Endothelial cell of umbilical vein (primary cell): ENCODE results near the gene POLE.

ENCODE experiments used
- CTCF ChIP-seq, 2 donors: IDR thresholded peaks; 1 replicate in 1 of 2; 2 replicates in 1 of 2; pipeline ENCODE4 v1.5.1; 2011; ENCODE audit warnings: low read length in 2 of 2, mild to moderate bottlenecking in 2 of 2, moderate library complexity in 2 of 2, control low read depth in 1 of 2, inconsistent platforms in 1 of 2, low read depth in 1 of 2; ENCODE audit not compliant: insufficient read depth in 1 of 2; ENCODE audit errors: extremely low read depth in 1 of 2
- EZH2 ChIP-seq: IDR thresholded peaks from 2 replicates; pipeline ENCODE4 v1.6.1; 2012; ENCODE audit warnings: borderline replicate concordance, low read depth, mild to moderate bottlenecking, moderate library complexity, low read length, inconsistent platforms; ENCODE audit not compliant: severe bottlenecking
- FOS ChIP-seq: IDR thresholded peaks from 2 replicates; pipeline ENCODE4 v1.6.1; 2011; ENCODE audit warnings: mild to moderate bottlenecking, low read length, moderate library complexity, borderline replicate concordance; ENCODE audit not compliant: insufficient read depth
- GATA2 ChIP-seq: IDR thresholded peaks from 2 replicates; pipeline ENCODE4 v1.7.0; 2011; ENCODE audit warnings: low read depth, mild to moderate bottlenecking, moderate library complexity, mixed read lengths, low read length; ENCODE audit not compliant: insufficient read length, insufficient read depth
- JUN ChIP-seq: IDR thresholded peaks from 2 replicates; pipeline ENCODE4 v1.6.1; 2011; ENCODE audit warnings: borderline replicate concordance, low read depth; ENCODE audit not compliant: insufficient read length, insufficient read depth
- MYC ChIP-seq: IDR thresholded peaks from one replicate; pipeline ENCODE4 v1.6.1; 2011; ENCODE audit warnings: mild to moderate bottlenecking, low read depth, low read length
- POLR2AphosphoS5 ChIP-seq: IDR thresholded peaks from 2 replicates; pipeline ENCODE4 v1.6.1; 2012; ENCODE audit warnings: low read depth, mild to moderate bottlenecking, control low read depth, low read length, moderate library complexity; ENCODE audit not compliant: insufficient read depth

DNA sequence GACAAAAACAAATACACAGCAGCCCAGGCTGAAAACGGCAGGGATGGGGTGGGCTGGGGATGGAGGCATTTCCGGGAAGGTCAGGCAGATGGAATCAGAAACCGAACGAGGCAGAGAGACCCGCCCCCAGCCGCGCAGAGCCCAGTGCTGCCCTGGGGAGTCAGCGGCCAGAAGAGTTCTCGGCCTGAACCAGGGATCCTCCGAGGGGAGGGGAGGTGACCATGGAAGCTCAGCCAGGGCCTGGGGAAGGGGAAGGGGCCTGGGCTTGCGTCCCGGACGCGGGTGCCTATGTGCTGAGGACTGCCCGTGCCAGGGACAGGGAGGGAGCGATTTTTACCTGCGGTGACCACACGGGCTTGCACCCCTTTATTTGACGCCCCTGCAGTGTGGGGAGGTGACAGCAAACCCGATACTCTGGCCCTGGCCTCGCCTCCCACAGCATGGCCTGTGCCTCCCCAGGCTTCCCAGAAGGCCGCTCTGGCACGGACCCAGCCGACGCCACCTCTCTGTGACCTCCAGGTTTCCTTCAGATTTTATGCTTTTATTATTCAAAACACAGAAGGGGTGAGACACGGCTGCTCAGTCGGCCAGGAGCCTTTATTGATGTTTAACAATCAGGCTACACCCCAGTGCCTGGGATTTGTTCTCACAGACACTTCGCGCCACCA lies 84.4 kb downstream of the POLE start:
- TF ChIP-seq POLR2AphosphoS5: no peak
- TF ChIP-seq CTCF (IDR thresholded peaks at IDR 0.05; ENCODE audit: extremely low read depth in 1 of 2, insufficient read depth in 1 of 2, low read depth in 1 of 2, low read length in 2 of 2): no peak
- no peak for TF ChIP-seq FOS
- TF ChIP-seq EZH2: no peak
- no peak for TF ChIP-seq GATA2
- no peak for TF ChIP-seq MYC
- no peak for TF ChIP-seq JUN
